SK-N-MC (cell line): ENCODE measurements around the gene EGFL7.

Source experiments
- EZH2 ChIP-seq: fragments of 200-600 bp; sonication (generic); IDR thresholded peaks from one replicate; pipeline ENCODE4 v1.6.1; 2017; ENCODE audit warnings: antibody characterized with exemption
- POLR2AphosphoS5 ChIP-seq: IDR thresholded peaks from 2 replicates; pipeline ENCODE4 v1.6.1; 2012; ENCODE audit warnings: mild to moderate bottlenecking, low read depth, low read length, borderline replicate concordance

DNA sequence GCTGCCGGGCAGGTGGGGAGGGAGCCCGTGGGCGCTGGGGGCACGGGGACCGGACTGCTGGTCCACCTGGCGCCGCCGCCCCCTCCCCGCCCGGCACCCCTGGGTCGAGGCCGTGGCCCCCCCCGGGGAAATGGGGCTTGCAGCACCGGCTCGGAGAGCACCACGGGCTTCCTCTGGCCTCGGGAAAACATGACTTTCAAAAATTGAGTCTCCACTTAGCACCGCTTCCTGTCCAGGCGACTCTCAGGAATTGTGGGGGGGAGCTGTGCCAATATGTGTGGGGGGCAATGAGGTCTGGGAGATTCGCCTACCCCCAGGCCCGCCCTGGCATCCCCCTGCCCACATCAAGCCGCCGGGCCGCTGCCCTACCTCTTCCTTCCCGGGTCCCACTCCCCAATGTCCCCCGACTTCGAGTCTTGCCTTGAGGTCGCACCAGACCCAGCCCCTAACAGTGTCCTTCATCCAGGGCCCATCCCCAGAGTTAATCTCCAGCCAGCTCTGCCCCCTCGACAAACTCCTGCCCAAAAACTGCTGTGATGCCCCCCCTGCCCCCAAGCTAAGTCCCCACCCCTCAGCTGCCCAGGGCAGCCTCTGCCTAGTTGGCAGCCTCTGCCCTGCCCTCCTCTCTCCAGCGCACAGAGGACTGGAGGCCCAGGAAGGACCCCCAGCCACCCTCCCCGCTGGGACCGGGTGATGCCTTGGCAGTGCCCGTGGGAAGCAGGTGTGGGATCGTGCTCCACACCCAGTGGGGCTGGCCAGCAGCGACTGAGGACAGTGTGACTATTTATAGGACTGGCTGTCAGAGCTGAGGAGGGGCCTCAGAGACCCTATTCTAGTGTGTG, 3.9 kb downstream of the EGFL7 start:
- TF ChIP-seq POLR2AphosphoS5 (no peak), EZH2 (no peak)
